HuH-7 (cell line): ENCODE data around the gene ASAP3.

ENCODE experiments used
- DNase-seq: peaks from one replicate; pipeline ENCODE4 v3.0.0; 2011; ENCODE audit warnings: low spot score

Gene ASAP3

GRCh38 chr1:23448846-23449245 is 35.1 kb downstream of the ASAP3 start:
- DNase-seq: no peak

DNA sequence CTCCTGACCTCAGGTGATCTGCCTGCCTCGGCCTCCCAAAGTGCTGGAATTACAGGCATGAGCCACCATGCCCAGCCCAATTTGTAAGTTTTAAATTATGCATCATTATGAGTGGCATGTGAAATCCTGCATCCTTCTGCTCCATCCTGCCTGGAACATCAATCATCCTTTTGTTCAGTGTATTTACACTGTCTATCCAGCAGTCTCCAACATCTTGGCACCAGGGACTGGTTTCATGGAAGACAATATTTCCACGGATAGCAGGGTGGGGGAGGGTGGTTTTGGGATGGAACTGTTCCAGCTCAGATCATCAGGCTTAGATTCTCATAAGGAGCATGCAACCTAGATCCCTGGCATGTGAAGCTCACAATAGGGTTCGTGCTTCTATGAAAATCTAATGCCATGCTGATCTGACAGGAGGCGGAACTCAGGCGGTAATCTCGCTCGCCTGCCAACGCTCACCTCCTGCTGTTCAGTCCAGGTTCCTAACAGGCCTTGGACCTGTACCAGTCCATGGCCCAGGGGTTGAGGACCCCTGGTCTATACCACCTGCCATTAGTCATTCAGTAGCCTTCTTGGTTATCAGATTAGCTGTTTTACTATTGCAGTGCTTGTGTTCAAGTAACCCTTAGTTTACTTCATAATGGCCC is 37.2 kb downstream of the ASAP3 start:
- no peak for DNase-seq

GRCh38 chr1:23444596-23445390 is 39.2 kb downstream of the ASAP3 start:
- DNase-seq: no peak

DNA sequence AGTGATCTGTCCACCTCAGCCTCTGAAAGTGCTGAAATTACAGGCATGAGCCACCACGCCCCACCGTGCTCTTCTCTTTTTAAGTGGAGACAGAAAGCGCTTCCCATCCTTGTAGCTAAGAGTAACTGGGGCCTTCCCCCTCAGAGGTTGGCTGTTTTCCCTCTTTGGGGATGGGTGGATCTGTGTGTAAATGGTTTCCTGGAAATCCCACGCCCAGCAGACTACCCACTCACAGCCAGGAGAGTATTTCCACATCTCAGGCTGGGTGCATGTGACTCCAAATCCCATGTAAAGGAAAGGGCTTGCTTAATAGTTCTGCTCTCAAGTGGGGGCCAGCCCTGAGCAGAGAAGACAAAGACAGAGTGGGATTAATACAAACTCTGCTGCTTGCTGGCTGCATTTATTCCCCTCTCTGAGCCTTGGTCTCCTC is 39.9 kb downstream of the ASAP3 start:
- DNase-seq: no peak

- no peak for DNase-seq
Observed at GRCh38 chr1:23442751-23443150, 41.2 kb downstream of the ASAP3 start.

GRCh38 chr1:23441446-23442148 is 42.4 kb downstream of the ASAP3 start:
- no peak for DNase-seq

- no peak for DNase-seq
Observed at GRCh38 chr1:23438545-23438944, 45.4 kb downstream of the ASAP3 start.

DNA sequence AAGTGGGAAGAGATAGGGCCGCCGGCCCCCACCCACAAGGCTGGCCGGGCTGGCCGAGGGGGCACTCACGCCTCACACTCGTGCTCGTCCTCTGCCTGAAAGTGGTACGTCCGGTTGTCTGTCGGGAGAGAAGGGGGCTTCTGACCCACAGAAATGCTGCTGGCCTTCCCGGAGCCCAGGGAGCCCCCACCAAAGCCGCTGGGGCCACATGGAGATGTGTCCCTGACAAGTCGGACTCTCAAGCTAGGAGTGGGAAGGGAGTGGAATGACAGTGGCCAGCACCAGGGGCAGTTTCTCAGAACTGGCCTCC is 46.7 kb downstream of the ASAP3 start:
- no peak for DNase-seq

DNA sequence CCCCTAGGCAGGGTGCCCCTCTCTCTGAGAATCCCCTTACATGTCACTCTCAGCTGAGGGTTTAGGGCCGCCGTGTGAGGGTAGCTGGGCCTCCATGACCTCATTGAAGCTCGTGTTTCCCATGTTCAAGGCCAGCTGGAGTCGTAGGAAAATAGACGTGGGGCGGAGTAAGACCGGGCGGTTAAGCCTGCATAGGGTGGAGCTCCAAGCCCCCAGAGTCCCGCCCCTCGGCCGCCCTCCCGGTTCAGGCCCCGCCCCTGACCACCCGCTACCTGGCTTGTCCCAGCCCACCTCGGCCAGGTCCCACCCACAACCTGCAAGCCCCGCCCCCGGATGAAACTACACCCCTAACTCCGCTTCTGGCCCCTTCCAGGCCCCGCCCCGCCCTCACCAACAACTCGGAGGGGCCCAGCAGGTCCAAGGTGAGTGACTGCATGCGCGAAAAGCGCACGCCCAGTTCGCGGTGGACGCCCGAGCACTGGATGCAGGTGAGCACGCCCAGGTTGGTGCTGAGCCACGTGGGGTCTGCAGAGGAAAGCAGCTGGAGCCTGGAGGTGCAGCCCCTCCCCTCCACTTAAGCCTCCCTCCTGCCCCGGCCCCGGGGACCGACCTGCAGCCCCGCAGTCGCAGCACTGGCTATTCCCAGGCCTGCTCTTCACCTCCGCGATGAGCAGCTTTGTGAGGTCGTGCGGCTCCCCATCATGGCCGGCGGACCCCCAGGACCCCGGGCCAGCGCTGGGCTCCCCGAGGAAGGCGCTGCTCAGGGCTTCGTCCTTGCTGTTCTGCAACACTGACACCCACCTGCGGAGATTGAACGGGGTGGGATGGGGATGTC is 47.2 kb downstream of the ASAP3 start:
- no peak for DNase-seq

- no peak for DNase-seq
Observed at GRCh38 chr1:23434260-23434775, 49.7 kb downstream of the ASAP3 start.

GRCh38 chr1:23433122-23433521 is 50.9 kb downstream of the ASAP3 start:
- DNase-seq: no peak

GRCh38 chr1:23431431-23431830 is 52.5 kb downstream of the ASAP3 start:
- no peak for DNase-seq

- no peak for DNase-seq
Observed at GRCh38 chr1:23430803-23431202, 53.2 kb downstream of the ASAP3 start.

- no peak for DNase-seq
Observed at GRCh38 chr1:23428136-23428905, 55.7 kb downstream of the ASAP3 start.

- DNase-seq: no peak
Observed at GRCh38 chr1:23427550-23427949, 56.4 kb downstream of the ASAP3 start.

- DNase-seq: no peak
Observed at GRCh38 chr1:23426828-23427227, 57.2 kb downstream of the ASAP3 start.

DNA sequence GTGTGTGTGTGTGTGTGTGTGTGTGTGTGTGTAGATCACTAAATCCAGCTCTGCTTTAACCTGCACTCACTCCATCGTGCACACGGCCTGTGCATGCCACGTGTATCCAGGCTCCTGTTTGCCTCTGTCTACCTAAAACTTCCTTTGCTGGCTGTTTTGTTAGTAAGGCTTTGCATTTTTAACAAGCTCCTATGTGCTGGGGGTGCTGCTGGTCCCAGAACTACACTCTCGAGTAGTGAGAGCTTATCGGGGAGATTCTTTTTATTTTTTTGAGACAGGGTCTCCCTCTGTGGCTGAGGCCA is 58.8 kb downstream of the ASAP3 start:
- DNase-seq: no peak

DNA sequence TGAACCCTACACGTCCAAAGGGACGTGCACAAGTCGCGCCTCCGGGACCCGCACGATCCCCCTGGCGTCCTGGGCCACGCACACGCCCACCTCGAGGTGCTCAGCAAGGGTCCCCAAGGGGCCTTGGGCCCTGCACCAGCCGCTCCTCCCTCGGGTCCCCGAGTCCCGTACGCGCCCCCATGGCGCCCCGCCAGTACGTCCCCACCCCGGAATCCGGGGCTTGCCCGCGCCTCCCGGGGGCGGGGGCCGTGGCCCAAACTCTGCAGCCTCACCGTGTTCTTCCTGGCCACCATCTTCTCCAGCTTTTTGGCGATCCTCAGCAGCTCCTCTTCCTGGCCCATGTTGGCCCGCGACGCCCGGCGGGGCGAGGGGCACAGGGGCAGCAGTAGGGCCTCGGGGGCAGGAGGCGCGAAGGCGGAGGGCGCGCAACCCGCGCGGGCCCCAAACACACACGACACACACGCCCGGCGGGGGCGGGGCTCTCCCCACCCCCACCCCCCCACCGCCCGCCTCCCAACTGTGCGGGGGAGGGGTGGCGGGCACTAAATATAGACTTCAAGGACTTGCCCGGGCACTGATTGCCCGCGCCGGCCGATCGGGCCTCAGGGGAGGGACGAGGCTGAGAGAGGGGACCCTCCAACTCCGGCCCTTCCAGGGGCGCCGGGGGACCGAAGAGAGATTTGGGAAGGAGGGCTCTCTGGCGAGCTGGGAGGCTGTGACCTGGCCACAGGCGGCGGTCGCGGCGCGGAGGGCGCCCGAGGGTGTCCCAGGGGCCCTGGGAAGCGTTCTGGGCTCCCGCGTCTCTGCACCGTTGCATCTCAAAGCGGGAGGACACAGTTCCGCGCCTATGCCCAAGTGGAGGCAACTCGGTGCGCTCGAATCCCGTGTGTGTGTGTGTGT is 59.4 kb downstream of the ASAP3 start, which contains the start of gene TCEA3:
Gene TCEA3, minus strand, starts transcription at position 456 of the 900 bp plus-strand sequence. Its CDS starts 115 bp downstream, at position 341.
- peak; percentile 55 for DNase-seq

- DNase-seq: peak; percentile 84
Observed at GRCh38 chr1:23423415-23424292, 60.3 kb downstream of the ASAP3 start.
